ENCODE results near the gene MRRF.

Gene MRRF

DNA sequence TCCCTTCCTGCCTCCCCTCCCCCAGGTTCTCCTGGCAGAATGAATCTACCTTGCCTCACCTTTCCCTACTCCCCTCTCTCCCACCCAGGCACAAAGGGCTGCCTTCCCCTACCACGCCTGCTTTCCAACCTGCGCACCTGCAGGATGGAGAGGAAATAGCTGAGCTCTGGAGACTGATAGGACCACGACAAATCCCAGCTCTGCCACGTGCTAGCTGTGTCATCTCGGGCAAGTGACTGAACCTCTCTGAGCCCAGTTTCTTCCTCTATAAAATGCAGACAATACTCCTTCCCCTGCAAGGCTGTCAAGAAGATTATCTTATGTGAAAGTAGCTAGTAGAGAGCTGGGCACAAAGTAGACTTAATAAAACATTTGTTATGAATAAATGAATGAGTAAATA is 74.9 kb downstream of the MRRF start:
- TF ChIP-seq, protein P1, sequence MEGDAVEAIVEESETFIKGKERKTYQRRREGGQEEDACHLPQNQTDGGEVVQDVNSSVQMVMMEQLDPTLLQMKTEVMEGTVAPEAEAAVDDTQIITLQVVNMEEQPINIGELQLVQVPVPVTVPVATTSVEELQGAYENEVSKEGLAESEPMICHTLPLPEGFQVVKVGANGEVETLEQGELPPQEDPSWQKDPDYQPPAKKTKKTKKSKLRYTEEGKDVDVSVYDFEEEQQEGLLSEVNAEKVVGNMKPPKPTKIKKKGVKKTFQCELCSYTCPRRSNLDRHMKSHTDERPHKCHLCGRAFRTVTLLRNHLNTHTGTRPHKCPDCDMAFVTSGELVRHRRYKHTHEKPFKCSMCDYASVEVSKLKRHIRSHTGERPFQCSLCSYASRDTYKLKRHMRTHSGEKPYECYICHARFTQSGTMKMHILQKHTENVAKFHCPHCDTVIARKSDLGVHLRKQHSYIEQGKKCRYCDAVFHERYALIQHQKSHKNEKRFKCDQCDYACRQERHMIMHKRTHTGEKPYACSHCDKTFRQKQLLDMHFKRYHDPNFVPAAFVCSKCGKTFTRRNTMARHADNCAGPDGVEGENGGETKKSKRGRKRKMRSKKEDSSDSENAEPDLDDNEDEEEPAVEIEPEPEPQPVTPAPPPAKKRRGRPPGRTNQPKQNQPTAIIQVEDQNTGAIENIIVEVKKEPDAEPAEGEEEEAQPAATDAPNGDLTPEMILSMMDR (IDR thresholded peaks at IDR 0.05; ENCODE audit: low read depth, low read length): no peak
- DNase-seq (ENCODE audit: low read depth, low spot score): no peak
- in situ Hi-C loops (cut with HindIII; ENCODE audit: low sequenced_read_pairs): no loop called here
- H3K4me3 ChIP-seq (ENCODE audit: low read depth, low read length): no peak overlapping the region

DNA sequence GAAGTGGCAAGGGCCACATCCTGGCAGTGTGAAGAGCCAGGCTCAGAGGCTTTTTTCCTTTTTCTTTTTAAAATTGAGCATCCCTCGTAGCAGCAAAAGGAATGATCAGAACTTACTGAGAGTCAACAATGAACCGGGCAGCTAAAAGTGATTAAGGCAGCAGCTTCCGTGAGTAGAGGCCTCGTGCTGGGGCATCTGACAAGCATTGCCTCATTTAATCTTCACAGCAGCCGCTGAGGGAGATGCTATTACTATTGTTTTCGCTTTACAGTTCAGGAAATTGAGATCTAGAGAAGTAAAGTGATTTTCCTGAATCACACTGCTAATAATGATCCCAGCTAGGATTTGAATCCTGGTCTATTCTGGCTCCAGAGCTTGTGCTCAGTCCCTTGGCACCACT is 75.5 kb downstream of the MRRF start:
- no peak overlapping the region for H3K4me3 ChIP-seq (ENCODE audit: low read depth, low read length)
- TF ChIP-seq, protein P1 (IDR thresholded peaks at IDR 0.05; ENCODE audit: low read depth, low read length): no peak
- in situ Hi-C loops (cut with HindIII; ENCODE audit: low sequenced_read_pairs): no loop called here
- DNase-seq (ENCODE audit: low read depth, low spot score): no peak

DNA sequence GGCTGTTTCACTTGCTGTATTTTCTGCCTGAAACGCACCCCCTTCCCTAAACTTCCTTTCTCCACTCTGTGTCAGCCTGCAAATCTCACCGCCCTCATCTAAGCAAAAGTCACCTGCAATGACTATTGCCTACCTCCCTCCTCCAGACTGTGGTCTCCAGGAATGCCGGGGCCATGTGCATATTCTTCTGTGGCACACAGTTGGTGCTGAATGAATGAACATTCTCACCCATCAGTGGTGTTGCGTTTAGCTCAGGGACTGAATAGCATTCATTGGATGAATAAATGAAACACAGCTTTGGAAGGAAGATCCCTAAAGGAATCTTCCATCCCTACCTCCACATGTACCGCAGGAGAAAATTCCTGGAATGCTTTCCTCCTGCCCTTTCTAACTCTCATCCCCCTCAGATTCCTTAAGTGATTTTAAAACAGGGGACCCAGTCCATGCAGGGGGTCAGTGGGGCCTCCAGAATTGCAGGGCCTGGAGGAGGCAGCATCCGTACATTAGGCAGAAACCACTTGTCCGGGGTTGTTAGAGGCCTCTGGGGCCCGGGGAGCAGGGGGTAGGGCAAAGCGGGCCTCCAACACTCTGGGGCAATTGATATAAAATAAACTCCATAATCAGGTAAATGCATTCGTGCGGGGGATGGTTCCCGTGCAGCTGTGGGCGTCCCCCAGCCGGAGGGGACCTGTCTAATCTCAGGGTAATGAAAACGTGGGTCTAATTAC is 77.8 kb downstream of the MRRF start:
- TF ChIP-seq, protein P1 (IDR thresholded peaks at IDR 0.05; ENCODE audit: low read depth, low read length): no peak
- in situ Hi-C loops (cut with HindIII; ENCODE audit: low sequenced_read_pairs): no loop called here
- DNase-seq (ENCODE audit: low read depth, low spot score): no peak
- no peak overlapping the region for H3K4me3 ChIP-seq (ENCODE audit: low read depth, low read length)

DNA sequence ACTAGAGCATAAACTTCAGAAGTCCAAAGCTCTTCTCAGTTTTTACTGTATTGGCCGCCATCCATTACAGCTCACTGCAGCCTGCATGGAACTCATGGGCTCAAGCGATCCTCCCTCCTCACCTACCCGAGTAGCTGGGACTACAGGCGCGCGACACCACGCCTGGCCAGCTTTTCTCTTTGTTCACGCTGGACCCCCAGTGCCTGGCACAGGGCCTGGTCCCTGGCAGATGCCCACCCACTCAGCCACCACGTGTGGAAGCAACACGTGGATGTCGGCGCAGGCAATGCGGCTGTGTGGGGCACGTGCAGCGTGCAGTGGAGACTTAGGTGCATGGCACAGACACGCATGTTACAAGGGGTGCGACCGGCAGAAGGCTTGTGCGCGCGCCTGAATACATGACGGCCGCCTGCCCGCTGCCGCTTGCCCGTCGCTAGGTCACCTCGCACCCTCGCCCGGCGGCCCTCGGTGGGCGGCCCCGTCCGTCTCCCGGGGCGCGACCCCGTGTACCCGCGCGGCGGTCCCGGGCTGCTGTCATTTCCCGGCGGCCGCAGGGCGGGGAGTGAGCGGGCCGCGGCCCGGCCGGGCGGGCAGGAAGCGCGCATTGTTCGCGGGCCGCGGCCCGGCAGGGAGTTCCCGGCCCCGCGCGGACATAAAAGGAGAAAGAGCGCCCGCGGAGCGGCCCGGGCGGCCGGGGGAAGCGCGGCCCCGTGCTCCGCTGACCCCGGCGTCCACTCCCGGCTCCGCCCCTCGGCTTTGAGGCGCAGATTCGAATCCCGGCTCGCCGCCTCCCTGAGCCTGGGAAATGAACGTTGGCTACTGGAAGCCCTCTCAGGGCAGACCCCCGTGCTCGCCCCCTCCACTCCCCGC is 82.0 kb downstream of the MRRF start:
- peak; percentile 11 for DNase-seq (ENCODE audit: low read depth, low spot score)
- H3K4me3 ChIP-seq (ENCODE audit: low read depth, low read length): peak overlapping the region; percentile 47
- in situ Hi-C loops (cut with HindIII; ENCODE audit: low sequenced_read_pairs): no loop called here
- TF ChIP-seq, protein P1 (IDR thresholded peaks at IDR 0.05; ENCODE audit: low read depth, low read length): no peak

DNA sequence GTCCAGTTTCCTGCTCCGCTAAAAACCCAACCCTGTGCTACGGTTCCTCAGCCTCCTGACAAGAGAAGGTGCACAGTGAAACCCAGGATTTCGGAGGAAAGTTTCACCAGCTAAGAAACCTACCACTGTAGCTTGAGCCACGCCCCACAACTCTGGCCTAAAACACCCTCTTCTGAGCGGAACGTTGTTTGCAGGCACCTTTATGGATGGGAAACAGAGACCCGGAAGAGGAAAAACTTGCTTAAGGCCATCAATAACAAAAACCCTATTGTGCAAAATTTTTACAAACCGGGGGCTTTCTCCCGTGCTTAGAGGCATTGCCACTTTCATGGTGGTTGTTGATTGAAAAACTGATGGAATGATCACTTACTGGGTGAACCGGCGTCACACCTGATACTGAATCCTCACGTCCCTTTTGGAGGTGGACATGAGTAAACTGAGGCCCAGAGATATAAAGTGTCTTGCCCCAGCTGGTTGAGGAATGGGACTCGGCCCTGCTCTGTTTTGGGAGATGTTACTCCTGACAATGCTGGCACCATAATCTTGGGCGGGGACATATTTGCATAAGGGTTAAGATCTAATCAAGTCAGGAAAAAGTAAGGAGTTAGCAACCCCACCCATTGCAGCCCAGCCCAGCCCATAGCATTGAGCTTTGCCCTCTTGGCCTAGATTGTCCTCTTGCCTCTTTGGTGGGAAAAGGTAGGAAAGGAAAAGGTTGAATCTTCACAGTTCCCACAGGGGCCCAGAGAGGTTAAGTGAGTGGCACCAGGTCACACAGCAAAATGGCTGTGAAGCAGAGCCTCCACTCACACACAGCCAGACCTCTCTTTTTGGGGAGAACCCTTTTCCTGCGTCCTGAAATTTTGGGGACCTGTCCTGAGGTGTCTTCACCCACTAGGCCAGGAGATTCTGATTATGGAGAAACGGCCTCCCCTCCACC is 82.9 kb downstream of the MRRF start:
- DNase-seq (ENCODE audit: low read depth, low spot score): no peak
- peak overlapping the region; percentile 47 for H3K4me3 ChIP-seq (ENCODE audit: low read depth, low read length)
- TF ChIP-seq, protein P1 (IDR thresholded peaks at IDR 0.05; ENCODE audit: low read depth, low read length): no peak
- in situ Hi-C loops (cut with HindIII; ENCODE audit: low sequenced_read_pairs): no loop called here

DNA sequence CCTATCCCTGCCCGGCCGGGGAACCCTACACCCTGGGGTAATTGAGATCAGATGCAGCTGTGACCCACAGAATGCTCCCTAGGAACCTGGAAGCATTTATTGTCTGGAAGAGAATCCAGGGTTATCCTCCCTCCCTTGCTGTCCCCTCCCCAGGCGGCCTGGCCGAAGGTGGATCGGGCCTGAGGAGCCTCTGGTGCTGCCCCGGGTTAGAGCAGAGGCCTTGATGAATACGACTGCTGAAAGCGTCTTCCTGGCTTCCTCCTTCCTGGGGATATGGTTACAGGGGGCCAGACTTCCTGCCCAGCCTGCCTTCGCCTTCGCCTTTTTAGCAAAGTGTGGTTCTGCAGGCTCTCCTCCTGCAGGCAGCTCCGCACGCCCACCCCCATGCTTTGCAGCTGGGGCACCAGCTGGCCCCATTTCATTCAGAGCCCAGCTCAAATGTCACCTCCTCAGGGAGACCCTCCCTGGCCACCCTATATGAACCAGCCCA is 83.7 kb downstream of the MRRF start:
- H3K4me3 ChIP-seq (ENCODE audit: low read depth, low read length): no peak overlapping the region
- in situ Hi-C loops (cut with HindIII; ENCODE audit: low sequenced_read_pairs): no loop called here
- no peak for DNase-seq (ENCODE audit: low read depth, low spot score)
- TF ChIP-seq, protein P1 (IDR thresholded peaks at IDR 0.05; ENCODE audit: low read depth, low read length): no peak
